GM12892 (cell line): Measurements from ENCODE around the gene SLC10A3.

ENCODE experiments used
- DNase-seq: peaks from one replicate; pipeline ENCODE4 v3.0.0; 2011; ENCODE audit not compliant: insufficient read length
- FAIRE-seq: peaks from 2 replicates; lab custom pipeline; 2011; peaks lifted over from hg19 to GRCh38; lab: Jason Lieb, UNC
- POLR2A ChIP-seq: IDR thresholded peaks from 2 replicates; pipeline ENCODE4 v1.6.1; 2011; ENCODE audit warnings: low read depth, low read length, control low read depth
- POLR2AphosphoS5 ChIP-seq: IDR thresholded peaks from 2 replicates; pipeline ENCODE4 v1.6.1; 2011; ENCODE audit warnings: low read depth, low read length, control low read depth
- TAF1 ChIP-seq: IDR thresholded peaks from 2 replicates; pipeline ENCODE4 v1.6.1; 2011; ENCODE audit warnings: low read depth, mild to moderate bottlenecking, control low read depth, low read length, borderline replicate concordance

The SLC10A3 gene

DNA sequence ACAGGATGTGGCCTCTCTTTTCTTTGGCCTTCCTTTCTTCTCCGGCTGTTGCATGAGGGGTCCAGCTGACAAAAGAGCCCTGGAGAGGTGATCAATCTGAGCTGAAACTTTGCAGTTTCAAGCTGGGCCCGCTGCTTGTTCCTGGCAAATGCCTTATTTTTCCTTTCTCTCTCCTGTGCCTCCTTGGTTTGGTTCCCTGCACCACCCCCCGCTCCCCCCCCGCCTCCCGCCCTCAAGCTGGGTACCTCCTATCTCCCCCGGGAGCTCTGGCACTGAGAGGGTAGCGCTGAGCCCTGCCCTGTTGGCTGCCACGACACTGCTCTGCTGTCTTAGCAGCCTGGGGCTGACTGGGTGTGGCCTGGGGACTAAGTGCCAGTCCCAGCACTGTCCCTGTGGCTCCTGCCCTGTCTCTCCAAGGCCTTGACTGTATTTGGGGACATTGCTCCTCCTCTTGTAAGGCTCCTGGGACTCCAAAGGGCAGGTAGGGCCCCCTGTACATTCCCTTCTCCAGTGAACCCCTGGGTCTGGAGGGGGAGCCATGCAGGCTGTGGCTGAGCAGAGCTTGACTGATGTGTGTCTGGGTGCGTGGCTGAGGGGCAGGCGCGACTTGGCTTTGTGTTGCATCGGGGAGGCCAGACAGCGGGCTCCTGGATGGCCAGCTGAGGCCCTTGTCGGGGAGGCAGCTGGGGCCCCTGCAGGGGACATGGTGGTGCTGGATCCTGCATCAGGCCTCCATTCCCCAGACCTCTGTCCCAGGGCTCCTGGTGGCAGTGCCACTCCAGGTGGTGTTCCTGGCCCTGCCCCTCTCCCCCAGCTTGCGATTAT, 31.3 kb downstream of the SLC10A3 start:
- no peak for TF ChIP-seq POLR2AphosphoS5
- no peak for TF ChIP-seq TAF1
- TF ChIP-seq POLR2A, result no peak
- FAIRE-seq, result no peak
- no peak for DNase-seq

DNA sequence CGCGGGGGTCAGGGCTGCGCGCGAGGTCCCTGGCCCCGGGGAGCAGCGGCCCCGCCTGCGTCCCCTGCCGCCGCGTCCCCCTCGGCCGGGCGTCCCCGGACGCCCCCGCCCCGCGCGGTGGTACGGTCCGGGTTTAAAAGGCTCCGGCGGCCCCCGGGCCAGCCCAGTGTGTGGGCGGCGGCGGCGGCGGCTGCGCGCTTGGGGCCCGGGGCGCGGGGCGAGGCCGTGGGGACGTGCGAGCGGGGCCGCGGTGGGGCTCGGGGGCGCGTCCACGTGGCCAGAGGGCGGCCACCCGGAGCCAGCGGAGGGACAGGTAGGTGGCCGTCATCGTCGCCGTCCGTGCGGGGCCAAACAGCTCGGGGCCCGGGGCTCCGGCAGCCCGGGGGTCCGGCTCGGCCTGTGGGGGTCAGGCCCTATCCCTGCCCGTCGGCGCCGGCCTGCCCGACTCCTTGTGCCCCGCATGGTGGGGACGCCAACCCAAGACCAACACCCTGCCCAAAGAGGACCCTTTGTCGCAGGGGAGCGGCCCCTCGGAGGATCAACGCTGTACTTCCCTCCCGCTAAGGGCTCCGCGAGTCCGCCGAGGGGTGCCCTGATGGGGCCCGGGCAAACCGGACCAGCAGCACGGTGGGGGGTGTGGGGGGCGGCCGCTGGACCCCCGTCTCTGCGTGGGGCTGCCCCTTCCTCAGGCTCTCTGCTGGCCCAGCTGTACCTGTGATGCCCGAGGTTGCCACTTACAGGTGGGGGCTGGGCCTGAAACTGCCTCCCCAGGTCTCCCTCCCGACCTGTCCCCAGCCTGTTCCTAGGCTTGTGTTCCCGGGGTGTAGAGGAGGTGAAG, 32.1 kb downstream of the SLC10A3 start, which contains the start of gene PLXNA3:
Gene PLXNA3 (plus strand): TSS at position 166 of the 838 bp plus-strand sequence. CDS start 1,903 bp downstream, outside the sequence.
- peak; percentile 68 for DNase-seq
- no peak for FAIRE-seq
- TF ChIP-seq POLR2A (peak; percentile 68; the same call in 1 of the 2 replicates), TAF1 (no peak), POLR2AphosphoS5 (no peak)

DNA sequence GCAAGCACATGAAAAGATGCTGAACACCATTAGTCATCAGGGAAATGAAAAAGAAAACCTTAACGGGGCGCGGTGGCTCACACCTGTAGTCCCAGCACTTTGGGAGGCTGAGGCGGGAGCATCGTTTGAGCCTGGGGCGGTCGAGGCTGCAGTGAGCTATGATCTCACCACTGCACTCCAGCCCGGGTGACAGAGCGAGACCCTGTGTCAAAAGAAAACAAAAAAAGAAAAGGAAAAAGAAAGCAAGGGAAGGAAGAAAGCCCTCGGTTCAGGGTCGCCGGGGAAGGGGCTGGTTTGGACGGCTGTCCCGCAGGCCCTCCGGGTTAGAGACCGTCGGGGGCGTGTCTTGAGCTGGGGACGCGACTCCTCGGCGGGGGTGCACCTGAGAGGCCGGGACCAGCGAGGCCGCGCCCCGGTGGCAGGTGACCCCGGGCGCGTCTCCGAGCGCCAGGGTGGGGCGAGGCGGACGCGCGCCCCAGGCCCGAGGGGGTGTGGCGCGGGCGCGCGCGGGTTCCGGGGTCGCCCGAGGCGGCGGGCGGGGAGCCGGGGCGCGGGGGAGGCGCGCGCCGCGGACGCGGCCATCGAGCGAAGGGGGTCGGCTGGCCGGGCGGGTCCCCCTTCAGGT, 32.8 kb downstream of the SLC10A3 start:
- TF ChIP-seq POLR2AphosphoS5, result no peak
- TF ChIP-seq TAF1, result no peak
- no peak for TF ChIP-seq POLR2A
- FAIRE-seq (no peak), DNase-seq (peak; percentile 76)

DNA sequence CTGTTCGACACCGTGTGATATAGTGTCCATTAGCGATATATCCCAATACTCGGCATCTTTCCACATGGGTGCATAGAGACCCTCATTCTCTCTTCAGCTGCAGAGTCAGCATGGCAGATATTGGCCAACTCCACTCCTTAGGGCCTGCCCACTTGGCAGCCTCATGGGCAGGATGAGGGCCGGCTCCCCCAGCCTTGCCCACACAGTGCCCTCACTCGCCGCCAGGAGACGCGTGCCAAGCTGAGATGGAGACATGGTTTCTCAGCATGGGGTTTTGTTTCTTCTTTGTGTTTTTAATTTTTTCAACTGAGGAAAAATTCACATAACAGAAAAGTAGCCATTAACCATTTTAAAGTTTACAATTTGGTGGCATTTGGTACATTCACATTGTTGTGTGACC, 37.6 kb downstream of the SLC10A3 start:
- FAIRE-seq (no peak), DNase-seq (no peak)
- no peak for TF ChIP-seq POLR2A
- no peak for TF ChIP-seq TAF1
- TF ChIP-seq POLR2AphosphoS5, result no peak

DNA sequence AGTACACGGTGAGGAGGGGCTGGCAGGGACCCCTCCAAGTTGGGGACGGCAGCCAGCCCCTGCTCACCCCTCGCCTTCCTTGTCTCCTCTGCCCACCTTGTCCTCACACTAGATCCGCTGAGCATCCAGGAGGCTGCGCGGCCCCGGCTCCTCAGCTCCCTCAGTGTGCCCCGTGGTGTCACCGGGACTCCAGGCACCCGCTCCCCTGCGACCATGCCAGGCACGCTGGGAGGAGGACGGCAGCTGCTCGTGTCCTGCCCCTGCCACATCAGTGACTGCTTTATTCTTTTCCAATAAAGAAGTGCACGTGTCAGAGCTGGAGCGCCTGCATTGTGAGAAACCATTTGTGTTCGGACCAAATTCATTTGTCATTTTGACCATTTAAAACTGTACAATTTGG, 40.1 kb downstream of the SLC10A3 start:
- DNase-seq (no peak), FAIRE-seq (no peak)
- TF ChIP-seq POLR2AphosphoS5 (no peak), POLR2A (no peak), TAF1 (no peak)

DNA sequence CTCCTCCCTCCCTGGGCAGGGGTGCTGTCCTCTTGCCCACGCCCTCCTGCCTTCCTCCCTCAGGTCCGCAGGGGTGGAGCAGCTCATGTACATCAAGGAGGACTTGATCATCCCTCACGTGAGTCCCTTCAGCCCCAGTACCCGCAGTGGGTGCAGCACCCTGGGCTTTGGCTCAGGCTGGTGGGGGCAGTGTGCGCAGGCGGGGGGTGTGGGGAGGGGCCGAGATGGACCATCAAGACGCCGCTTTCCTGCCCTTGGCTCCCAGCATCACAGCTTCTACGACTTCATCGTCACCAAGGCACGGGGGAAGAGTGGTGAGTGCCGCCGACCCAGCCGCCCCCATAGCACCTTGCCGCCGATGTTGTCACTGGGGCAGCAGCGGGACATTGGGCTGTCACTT, 40.8 kb downstream of the SLC10A3 start:
- FAIRE-seq, result no peak
- DNase-seq, result no peak
- TF ChIP-seq POLR2A, result no peak

DNA sequence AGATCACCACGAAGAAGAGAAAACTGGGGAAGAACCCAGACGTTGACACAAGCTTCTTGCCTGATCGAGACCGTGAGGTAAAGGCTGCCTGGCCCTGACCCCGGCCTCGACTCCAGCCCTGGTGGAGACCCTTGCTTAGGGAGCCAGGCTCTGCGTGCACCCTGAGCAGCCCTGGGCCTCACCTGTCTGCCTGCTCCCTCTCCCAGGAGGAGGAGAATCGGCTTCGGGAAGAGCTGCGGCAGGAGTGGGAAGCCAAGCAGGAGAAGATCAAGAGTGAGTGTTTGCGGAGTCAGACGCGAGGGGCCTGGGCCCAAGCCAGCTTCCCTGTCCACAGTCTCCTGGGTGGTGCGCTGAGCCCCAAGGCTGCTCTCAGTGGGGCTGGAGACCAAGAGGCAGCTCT, 41.9 kb downstream of the SLC10A3 start:
- no peak for FAIRE-seq
- TF ChIP-seq POLR2AphosphoS5, result no peak
- no peak for TF ChIP-seq TAF1
- no peak for TF ChIP-seq POLR2A

DNA sequence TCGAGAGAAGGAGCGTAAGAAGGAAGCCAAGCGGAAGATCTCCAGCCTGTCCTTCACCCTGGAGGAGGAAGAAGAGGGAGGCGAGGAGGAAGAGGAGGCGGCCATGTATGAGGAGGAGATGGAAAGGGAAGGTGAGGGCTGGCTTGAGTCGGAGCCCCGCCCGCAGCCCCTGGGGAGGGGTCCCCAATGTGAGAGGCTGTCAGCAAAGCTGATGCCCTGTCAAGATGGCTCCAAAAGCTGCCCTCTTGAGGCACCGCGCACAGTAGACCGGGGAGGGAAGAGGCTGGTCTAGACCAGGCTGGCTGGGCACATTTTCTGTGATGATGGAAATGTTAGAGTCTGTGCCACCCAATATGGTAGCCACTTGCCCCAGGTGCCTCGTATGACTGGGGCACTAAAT, 44.0 kb downstream of the SLC10A3 start:
- DNase-seq, result no peak
- FAIRE-seq, result no peak
- TF ChIP-seq POLR2A, result no peak
- no peak for TF ChIP-seq POLR2AphosphoS5
- no peak for TF ChIP-seq TAF1

More for the DNA sequence above, 41.9 kb downstream of the SLC10A3 start:
- no peak for DNase-seq

DNA sequence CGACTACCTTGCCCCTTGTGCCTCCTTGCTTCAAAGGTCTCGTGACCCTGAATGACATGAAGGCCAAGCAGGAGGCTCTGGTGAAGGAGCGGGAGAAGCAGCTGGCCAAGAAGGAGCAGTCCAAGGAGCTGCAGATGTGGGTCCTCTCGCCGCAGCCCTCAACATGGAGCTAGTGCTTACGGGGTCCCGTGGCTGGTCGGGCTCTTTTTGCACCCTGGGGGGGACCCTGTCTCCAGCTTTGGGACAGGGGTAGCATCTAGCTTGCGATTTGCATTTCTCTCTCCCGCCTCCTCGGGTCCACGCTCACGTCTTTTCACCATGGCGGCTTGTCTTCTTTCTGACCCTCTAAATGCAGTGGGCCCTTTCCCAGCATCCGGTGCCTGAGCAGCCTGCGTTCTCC, 44.7 kb downstream of the SLC10A3 start:
- DNase-seq, result no peak
- TF ChIP-seq TAF1, result no peak
- no peak for TF ChIP-seq POLR2AphosphoS5
- TF ChIP-seq POLR2A, result no peak
- no peak for FAIRE-seq

DNA sequence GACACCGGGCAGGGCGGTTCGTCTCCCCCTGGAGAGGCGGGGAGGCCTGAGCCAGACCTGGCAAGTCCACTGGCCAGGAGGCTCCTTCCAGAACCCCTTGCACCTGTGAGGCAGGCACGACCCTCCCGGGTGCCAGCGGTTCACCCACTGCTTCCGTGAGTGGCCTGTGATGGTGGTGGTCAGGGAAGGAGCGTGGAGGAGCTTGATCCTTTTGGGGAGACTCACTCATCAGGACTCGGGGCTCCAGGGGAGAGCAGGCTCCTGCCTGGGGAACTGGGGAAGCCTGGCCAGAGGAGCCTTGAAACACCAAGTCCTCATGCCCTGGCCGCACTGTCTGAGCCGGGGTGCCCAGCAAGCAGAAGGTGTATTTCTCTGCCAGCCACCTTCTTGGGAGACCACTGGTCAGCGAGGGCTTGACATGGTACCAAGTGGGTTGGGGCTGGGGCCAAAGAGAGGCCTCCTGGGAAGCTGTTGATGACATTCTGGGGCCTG, 45.6 kb downstream of the SLC10A3 start:
- DNase-seq (no peak), FAIRE-seq (no peak)
- TF ChIP-seq POLR2AphosphoS5 (no peak), TAF1 (no peak), POLR2A (no peak)

DNA sequence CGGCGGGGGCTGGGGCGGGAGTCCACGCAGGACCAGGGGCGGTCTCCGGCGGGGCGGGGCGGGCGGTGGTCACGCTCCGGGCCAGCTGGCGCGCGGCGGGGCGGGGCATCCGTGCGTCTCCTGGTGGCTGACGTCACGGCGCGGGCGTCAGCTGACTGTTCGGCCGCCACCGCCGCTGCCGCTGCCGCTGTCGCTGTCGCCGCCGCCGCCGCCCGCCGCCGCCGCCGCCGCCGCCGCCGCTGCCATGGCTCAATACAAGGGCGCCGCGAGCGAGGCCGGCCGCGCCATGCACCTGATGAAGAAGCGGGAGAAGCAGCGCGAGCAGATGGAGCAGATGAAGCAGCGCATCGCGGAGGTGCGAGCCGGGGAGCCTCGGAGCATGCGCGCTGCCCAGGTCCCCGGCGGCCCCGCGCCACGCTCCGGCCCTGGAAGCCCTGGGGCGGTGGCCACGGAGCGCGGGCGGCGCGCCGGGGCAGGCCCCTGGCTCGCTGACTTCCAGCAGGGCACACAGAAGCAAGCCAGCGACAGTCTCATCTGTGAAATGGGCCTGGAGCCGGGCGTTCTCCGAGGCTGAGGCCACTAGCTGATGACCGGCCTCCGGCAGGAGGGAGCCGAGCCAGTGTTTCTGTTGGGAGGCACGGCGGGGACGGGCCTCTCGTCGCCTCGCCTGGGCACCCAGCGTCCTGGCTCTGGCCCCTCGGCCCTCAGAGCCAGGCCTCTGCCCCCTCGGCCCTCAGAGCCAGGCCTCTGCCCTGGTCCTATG, 46.3 kb downstream of the SLC10A3 start, which contains the start of gene FAM50A:
Gene FAM50A (plus strand): TSS at position 150 of the 763 bp plus-strand sequence. CDS start 95 bp downstream, at position 245.
- DNase-seq (peak; percentile 86), FAIRE-seq (peak; percentile 84)
- no peak for TF ChIP-seq POLR2A
- no peak for TF ChIP-seq POLR2AphosphoS5
- TF ChIP-seq TAF1, result no peak
